Liver (tissue), 9 donors: ENCODE results near the gene RELCH. TPM values are rescaled to one million over a fixed set of nuclear protein-coding genes. Genes with fewer than 3 reads are reported as not detected.

Experiments used
- DNase-seq: peaks from one replicate; pipeline ENCODE4 v3.0.0-alpha.2; 2017; ENCODE audit warnings: low spot score
- H3K27ac ChIP-seq, 2 donors: one replicate each; pipeline ENCODE4 v1.7.0; 2013; ENCODE audit warnings: inconsistent platforms in 2 of 2, low read length in 2 of 2, control low read depth in 1 of 2, low read depth in 1 of 2, mild to moderate bottlenecking in 1 of 2
- H3K27me3 ChIP-seq, 4 donors: one replicate each; pipeline versions ENCODE4 v1.6.1 to v1.7.0; 2013; ENCODE audit warnings: low read length in 3 of 4, inconsistent platforms in 1 of 4, mild to moderate bottlenecking in 1 of 4, moderate library complexity in 1 of 4; ENCODE audit not compliant: control insufficient read depth in 4 of 4, insufficient read depth in 4 of 4
- H3K36me3 ChIP-seq, 4 donors: one replicate each; pipeline versions ENCODE4 v1.6.1 to v1.7.0; 2013; ENCODE audit warnings: low read length in 3 of 4, mild to moderate bottlenecking in 3 of 4, low read depth in 1 of 4, moderate library complexity in 1 of 4; ENCODE audit not compliant: control insufficient read depth in 4 of 4, insufficient read depth in 3 of 4
- H3K4me1 ChIP-seq, 4 donors: one replicate each; pipeline versions ENCODE4 v1.6.1 to v1.7.0; 2013; ENCODE audit warnings: low read length in 3 of 4, mild to moderate bottlenecking in 3 of 4, moderate library complexity in 1 of 4; ENCODE audit not compliant: control insufficient read depth in 4 of 4, insufficient read depth in 4 of 4
- H3K4me3 ChIP-seq, 3 donors: one replicate each; pipeline versions ENCODE4 v1.6.1 to v1.7.0; 2013; ENCODE audit warnings: low read length in 3 of 3, control low read depth in 1 of 3, low read depth in 1 of 3, mild to moderate bottlenecking in 1 of 3
- H3K9ac ChIP-seq, 2 donors: one replicate each; pipeline ENCODE4 v1.7.0; 2013; ENCODE audit warnings: low read length in 2 of 2, mild to moderate bottlenecking in 2 of 2, moderate library complexity in 2 of 2, control low read depth in 1 of 2, low read depth in 1 of 2
- H3K9me3 ChIP-seq, 4 donors: one replicate each; pipeline versions ENCODE4 v1.6.1 to v1.7.0; 2013; ENCODE audit warnings: low read length in 3 of 4; ENCODE audit not compliant: control insufficient read depth in 4 of 4
- EGR1 ChIP-seq, 2 donors: IDR thresholded peaks; 2 replicates each; pipeline ENCODE4 v1.6.1; 2016 to 2018; ENCODE audit warnings: antibody characterized with exemption in 2 of 2, low read depth in 2 of 2
- FOXA1 ChIP-seq: IDR thresholded peaks from 2 replicates; pipeline ENCODE4 v1.6.1; 2016; ENCODE audit warnings: antibody characterized with exemption
- GABPA ChIP-seq, 2 donors: IDR thresholded peaks in 1 of 2; conservative IDR thresholded peaks in 1 of 2; 2 replicates each; pipeline ENCODE4 v1.6.1; 2016; ENCODE audit warnings: antibody characterized with exemption in 2 of 2, mild to moderate bottlenecking in 1 of 2, moderate library complexity in 1 of 2
- HNF4A ChIP-seq, 2 donors: conservative IDR thresholded peaks; 2 replicates each; pipeline ENCODE4 v1.6.1; 2016; ENCODE audit warnings: antibody characterized with exemption in 2 of 2, mild to moderate bottlenecking in 2 of 2
- HNF4G ChIP-seq: IDR thresholded peaks from 2 replicates; pipeline ENCODE4 v1.6.1; 2016; ENCODE audit warnings: antibody characterized with exemption
- JUND ChIP-seq, 2 donors: IDR thresholded peaks; 2 replicates each; pipeline ENCODE4 v1.6.1; 2016; ENCODE audit warnings: antibody characterized with exemption in 2 of 2
- NR2F2 ChIP-seq: IDR thresholded peaks from 2 replicates; pipeline ENCODE4 v1.6.1; 2016; ENCODE audit warnings: antibody characterized with exemption
- REST ChIP-seq: IDR thresholded peaks from 2 replicates; pipeline ENCODE4 v1.6.1; 2016; ENCODE audit warnings: antibody characterized with exemption, mild to moderate bottlenecking
- RXRA ChIP-seq, 2 donors: IDR thresholded peaks; 2 replicates each; pipeline ENCODE4 v1.6.1; 2017 to 2018; ENCODE audit warnings: antibody characterized with exemption in 2 of 2, mild to moderate bottlenecking in 1 of 2
- SP1 ChIP-seq: IDR thresholded peaks from 2 replicates; pipeline ENCODE4 v1.6.1; 2018; ENCODE audit warnings: antibody characterized with exemption, mild to moderate bottlenecking
- TAF1 ChIP-seq: conservative IDR thresholded peaks from 2 replicates; pipeline ENCODE4 v1.6.1; 2016; ENCODE audit warnings: antibody characterized with exemption, mild to moderate bottlenecking
- YY1 ChIP-seq: IDR thresholded peaks from 2 replicates; pipeline ENCODE4 v1.6.1; 2016; ENCODE audit warnings: antibody characterized with exemption, mild to moderate bottlenecking
- WGBS: extraction: QIAGEN DNeasy Blood & Tissue Kit; methylation state at CpG from one replicate; pipeline ENCODE4 v1.1.7; 2013; 5-methylcytosine and 5-hydroxymethylcytosine counted together
- polyA plus RNA-seq, 2 donors: library from polyadenylated mRNA; stranded (reverse) in 1 of 2; unstranded in 1 of 2; fragments of 200-250 nt in 1 of 2; fragments of >200 nt in 1 of 2; fragmentation: Nextera tagmentation in 1 of 2; extraction: Ambion mirVana in 1 of 2; gene quantifications; one replicate each; pipeline versions ENCODE4 v1.2.1 to v1.2.3, GENCODE V29; 2013 to 2015
- total RNA-seq, 2 donors: library from RNA; depleted of rRNA; stranded (reverse); fragments of >200 nt; gene quantifications; one replicate each; pipeline ENCODE4 v1.2.3, GENCODE V29; 2014
- TF ChIP-seq, protein P1 (sequence below): IDR thresholded peaks from 2 replicates; pipeline ENCODE4 v1.6.1; 2016; ENCODE audit warnings: antibody characterized with exemption
- donor health status: healthy.
- donor health status: healthy.
- donor health status: healthy.
- donor health status: healthy.
- donor health status: healthy.

The RELCH gene
- total and polyA plus RNA-seq, 4 donors: 4.3 to 21.7 (median 11.0) TPM

GRCh38 chr18:62332964-62333695, 146.1 kb downstream of the RELCH start:
- Histone ChIP-seq H3K27me3 (no peaks in the 10 kb centered on the region), H3K9ac (no peak overlapping the region), H3K4me1 (no peaks in the 10 kb centered on the region), H3K9me3 (no peaks in the 10 kb centered on the region), H3K36me3 (no peaks in the 10 kb centered on the region), H3K27ac (no peak overlapping the region), H3K4me3 (no peak overlapping the region)
- WGBS: 88% methylated on average over 13 of the region's 13 CpGs
- TF ChIP-seq EGR1 (IDR thresholded peaks at IDR 0.05; ENCODE audit: low read depth in 2 of 2) (no peak), GABPA (IDR thresholded peaks at IDR 0.05 in 1 of 2, conservative IDR thresholded peaks at IDR 0.05 in 1 of 2) (no peak), YY1 (no peak), RXRA (IDR thresholded peaks at IDR 0.05) (no peak), NR2F2 (no peak), HNF4A (conservative IDR thresholded peaks at IDR 0.05) (no peak), FOXA1 (no peak)
- TF ChIP-seq, protein P1, sequence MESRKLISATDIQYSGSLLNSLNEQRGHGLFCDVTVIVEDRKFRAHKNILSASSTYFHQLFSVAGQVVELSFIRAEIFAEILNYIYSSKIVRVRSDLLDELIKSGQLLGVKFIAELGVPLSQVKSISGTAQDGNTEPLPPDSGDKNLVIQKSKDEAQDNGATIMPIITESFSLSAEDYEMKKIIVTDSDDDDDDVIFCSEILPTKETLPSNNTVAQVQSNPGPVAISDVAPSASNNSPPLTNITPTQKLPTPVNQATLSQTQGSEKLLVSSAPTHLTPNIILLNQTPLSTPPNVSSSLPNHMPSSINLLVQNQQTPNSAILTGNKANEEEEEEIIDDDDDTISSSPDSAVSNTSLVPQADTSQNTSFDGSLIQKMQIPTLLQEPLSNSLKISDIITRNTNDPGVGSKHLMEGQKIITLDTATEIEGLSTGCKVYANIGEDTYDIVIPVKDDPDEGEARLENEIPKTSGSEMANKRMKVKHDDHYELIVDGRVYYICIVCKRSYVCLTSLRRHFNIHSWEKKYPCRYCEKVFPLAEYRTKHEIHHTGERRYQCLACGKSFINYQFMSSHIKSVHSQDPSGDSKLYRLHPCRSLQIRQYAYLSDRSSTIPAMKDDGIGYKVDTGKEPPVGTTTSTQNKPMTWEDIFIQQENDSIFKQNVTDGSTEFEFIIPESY: no peak
- DNase-seq: no peak

- DNase-seq: no peak
- H3K27me3 ChIP-seq: no peaks in the 10 kb centered on the region
- H3K4me1 ChIP-seq: no peaks in the 10 kb centered on the region
- H3K4me3 ChIP-seq: no peak overlapping the region
- WGBS: 90% methylated on average over 8 of the region's 8 CpGs
- H3K9me3 ChIP-seq: no peaks in the 10 kb centered on the region
- no peaks in the 10 kb centered on the region for H3K36me3 ChIP-seq
- no peak overlapping the region for H3K27ac ChIP-seq
- H3K9ac ChIP-seq: no peak overlapping the region
- TF ChIP-seq SP1 (no peak), REST (no peak), JUND (IDR thresholded peaks at IDR 0.05) (no peak), HNF4G (no peak), NR2F2 (no peak), GABPA (IDR thresholded peaks at IDR 0.05 in 1 of 2, conservative IDR thresholded peaks at IDR 0.05 in 1 of 2) (no peak), TAF1 (no peak), FOXA1 (no peak), HNF4A (conservative IDR thresholded peaks at IDR 0.05) (no peak), YY1 (no peak)
Observed at GRCh38 chr18:62334120-62334519, 147.1 kb downstream of the RELCH start.
